GM12878 (cell line): ENCODE measurements around the gene RPL27A. TPM values are rescaled to one million over a fixed set of nuclear protein-coding genes. Genes with fewer than 3 reads are reported as not detected.

Experiments
- ATAC-seq: fragments of 200-7000 bp; cut with Tn5 transposase; 3 replicates; pipeline ENCODE4 v1.9.1; 2020; ENCODE audit warnings: mild to moderate bottlenecking, moderate library complexity
- BruUV-seq: library from RNA; stranded (reverse); fragments of 400-500 nt; replicated peaks from 2 replicates; lab custom pipeline; 2021; lab: Mats Ljungman, UMichigan
- CTCF ChIA-PET: fragments of 300-600 bp; sonication (Branson Sonifier 250); formaldehyde crosslinking; extraction: SDS; loops from one replicate; lab custom pipeline; 2021; ENCODE audit warnings: inconsistent platforms; lab: Yijun Ruan, JAX
- POLR2A ChIA-PET: fragments of 350-600 bp; formaldehyde crosslinking; extraction: SDS; loops from one replicate; lab custom pipeline; 2021; ENCODE audit warnings: inconsistent platforms; lab: Charles Lee
- RAD21 ChIA-PET: fragments of 300-600 bp; sonication (Branson Sonifier 250); formaldehyde crosslinking; loops from one replicate; lab custom pipeline; 2023; ENCODE audit warnings: antibody characterized with exemption; ENCODE audit not compliant: unreplicated experiment; lab: Charles Lee
- SMC1A ChIA-PET: fragments of 300-600 bp; sonication (Branson Sonifier 250); formaldehyde crosslinking; loops from one replicate; lab custom pipeline; 2023; ENCODE audit not compliant: unreplicated experiment, uncharacterized antibody; lab: Charles Lee
- DNase-seq: peaks from one replicate; pipeline ENCODE4 v3.0.0-alpha.2; 2011; ENCODE audit warnings: low read depth, low spot score
- FAIRE-seq: peaks from 3 replicates; lab custom pipeline; 2011; peaks lifted over from hg19 to GRCh38; lab: Jason Lieb, UNC
- H2AFZ ChIP-seq: 2 replicates; pipeline ENCODE4 v1.6.0; 2011; ENCODE audit warnings: low read depth, low read length, control low read depth; ENCODE audit not compliant: control insufficient read depth
- H3K27ac ChIP-seq: 2 replicates; pipeline ENCODE4 v1.5.1; 2011; ENCODE audit warnings: control low read depth; ENCODE audit not compliant: control insufficient read depth, insufficient read depth
- H3K27me3 ChIP-seq, 2 experiments: replicated peaks in 1 of 2; 2 replicates each; pipeline versions ENCODE4 v1.6.0 to v1.6.1; 2011; ENCODE audit warnings: low read length in 1 of 2; ENCODE audit not compliant: control insufficient read depth in 2 of 2, insufficient read depth in 2 of 2
- H3K36me3 ChIP-seq, 2 experiments: 2 replicates each; pipeline ENCODE4 v1.5.1; 2011; ENCODE audit warnings: low read length in 1 of 2; ENCODE audit not compliant: control insufficient read depth in 2 of 2, insufficient read depth in 2 of 2
- H3K4me1 ChIP-seq: 2 replicates; pipeline ENCODE4 v1.6.1; 2011; ENCODE audit warnings: mild to moderate bottlenecking, low read length, moderate library complexity, mixed read lengths; ENCODE audit not compliant: control insufficient read depth, insufficient read depth
- H3K4me2 ChIP-seq: 2 replicates; pipeline ENCODE4 v1.6.0; 2011; ENCODE audit warnings: control low read depth; ENCODE audit not compliant: control insufficient read depth, insufficient read depth
- H3K4me3 ChIP-seq: fragments of 200-600 bp; sonication (generic); 2 replicates; pipeline ENCODE4 v1.5.1; 2016
- H3K79me2 ChIP-seq: 2 replicates; pipeline ENCODE4 v1.6.0; 2011; ENCODE audit warnings: low read length; ENCODE audit not compliant: control insufficient read depth, insufficient read depth
- H3K9ac ChIP-seq: 2 replicates; pipeline ENCODE4 v1.8.0; 2011; ENCODE audit warnings: low read length, control low read depth, mixed read lengths; ENCODE audit not compliant: control insufficient read depth, insufficient read depth
- H3K9me3 ChIP-seq: replicated peaks from 3 replicates; pipeline ENCODE4 v1.5.1; 2011; ENCODE audit warnings: mild to moderate bottlenecking, low read length; ENCODE audit not compliant: control insufficient read depth, insufficient read depth
- H4K20me1 ChIP-seq: 2 replicates; pipeline ENCODE4 v1.6.0; 2011; ENCODE audit not compliant: control insufficient read depth, insufficient read depth
- CBX3 ChIP-seq: fragments of 200-600 bp; sonication (generic); IDR thresholded peaks from 2 replicates; pipeline ENCODE4 v1.6.1; 2016; ENCODE audit warnings: low read depth, borderline replicate concordance
- CREM ChIP-seq: IDR thresholded peaks from 2 replicates; pipeline ENCODE4 v1.6.1; 2014; ENCODE audit warnings: antibody characterized with exemption, low read depth
- EGR1 ChIP-seq, 2 experiments: IDR thresholded peaks; 1 replicate in 1 of 2; 2 replicates in 1 of 2; pipeline ENCODE4 v1.6.1; 2011 to 2012; ENCODE audit warnings: low read depth in 2 of 2, low read length in 2 of 2, borderline replicate concordance in 1 of 2, mild to moderate bottlenecking in 1 of 2, moderate library complexity in 1 of 2
- FOXK2 ChIP-seq: fragments of 450-650 bp; IDR thresholded peaks from 2 replicates; pipeline ENCODE4 v1.6.1; 2017; ENCODE audit warnings: mild to moderate bottlenecking, moderate library complexity
- GABPA ChIP-seq: IDR thresholded peaks from 2 replicates; pipeline ENCODE4 v1.6.1; 2014; ENCODE audit warnings: antibody characterized with exemption, low read depth, mild to moderate bottlenecking, inconsistent platforms
- HDAC2 ChIP-seq: fragments of 200-600 bp; sonication (generic); IDR thresholded peaks from 2 replicates; pipeline ENCODE4 v1.6.1; 2017
- NFXL1 ChIP-seq: fragments of 450-650 bp; IDR thresholded peaks from 2 replicates; pipeline ENCODE4 v1.6.1; 2017; ENCODE audit warnings: antibody characterized with exemption, mild to moderate bottlenecking, borderline replicate concordance
- PAX5 ChIP-seq: IDR thresholded peaks from 2 replicates; pipeline ENCODE4 v1.6.1; 2011; ENCODE audit warnings: low read depth, low read length, borderline replicate concordance
- SP1 ChIP-seq: IDR thresholded peaks from one replicate; pipeline ENCODE4 v1.6.1; 2011; ENCODE audit warnings: low read depth, low read length
- SREBF2 ChIP-seq: IDR thresholded peaks from 2 replicates; pipeline ENCODE4 v1.6.1; 2012; ENCODE audit warnings: mild to moderate bottlenecking, low read length
- WGBS: methylation state at CpG from one replicate; pipeline ENCODE4 v1.1.6; 2016; ENCODE audit warnings: low lambda C conversion rate; ENCODE audit not compliant: insufficient replicate concordance, insufficient coverage; ENCODE audit errors: missing lambda C conversion rate; 5-methylcytosine and 5-hydroxymethylcytosine counted together
- in situ Hi-C: fragments of 300-500 bp; cut with MboI; formaldehyde crosslinking; loops from 9 replicates; pipeline ENCODE4 v1.14.3; 2018; ENCODE audit warnings: mixed read lengths
- intact Hi-C: fragments of 100-400 bp; cut with micrococcal nuclease; formaldehyde crosslinking; loops from one replicate; pipeline ENCODE4 v1.14.2; 2022; ENCODE audit not compliant: unreplicated experiment
- polyA plus RNA-seq, 11 experiments: library from polyadenylated mRNA; depleted of rRNA in 4 of 11; unstranded in 6 of 11; stranded (reverse) in 5 of 11; fragments of >200 nt; fragmentation: Nextera tagmentation in 4 of 11; fragmentation: Illumina TruSeq in 1 of 11; extraction: Ambion mirVana in 4 of 11; extraction: Trizol in 1 of 11; gene quantifications; 1 replicate in 1 of 11; 2 replicates in 10 of 11; pipeline versions ENCODE4 v1.2.1 to v1.2.3, GENCODE V29; 2011 to 2016; ENCODE audit warnings: inconsistent platforms in 2 of 11, missing spikeins in 2 of 11, low read depth in 1 of 11
- total RNA-seq, 4 experiments: library from RNA; depleted of rRNA in 3 of 4; stranded (reverse); fragments of >200 nt in 3 of 4; fragmentation: Illumina TruSeq in 1 of 4; extraction: Trizol in 1 of 4; gene quantifications; 2 replicates each; pipeline versions ENCODE4 v1.2.1 to v1.2.3, GENCODE V29; 2013 to 2021
- TF ChIP-seq, protein P1 (sequence below): IDR thresholded peaks from 2 replicates; pipeline ENCODE4 v1.6.1; 2011; ENCODE audit warnings: low read depth, low read length, improper control_type of control experiment, borderline replicate concordance
- TF ChIP-seq, protein P2 (sequence below): IDR thresholded peaks from 2 replicates; pipeline ENCODE4 v1.6.1; 2011; ENCODE audit warnings: borderline replicate concordance, low read depth, mild to moderate bottlenecking, moderate library complexity, mixed read lengths, low read length; ENCODE audit not compliant: insufficient read depth; ENCODE audit errors: extremely low read length
- TF ChIP-seq, protein P3 (sequence below): fragments of 450-650 bp; IDR thresholded peaks from 2 replicates; pipeline ENCODE4 v1.6.1; 2017; ENCODE audit warnings: low read depth, mild to moderate bottlenecking, moderate library complexity
- TF ChIP-seq, protein P4 (sequence below): IDR thresholded peaks from 2 replicates; pipeline ENCODE4 v1.6.1; 2011; ENCODE audit warnings: low read depth, mild to moderate bottlenecking, low read length, moderate library complexity, borderline replicate concordance; ENCODE audit errors: extremely low read depth
- TF ChIP-seq, protein P5 (sequence below): fragments of 450-650 bp; IDR thresholded peaks from 2 replicates; pipeline ENCODE4 v1.6.1; 2014; ENCODE audit warnings: mild to moderate bottlenecking
- TF ChIP-seq, protein P6 (sequence below): fragments of 450-650 bp; IDR thresholded peaks from 2 replicates; pipeline ENCODE4 v1.6.1; 2017; ENCODE audit warnings: mild to moderate bottlenecking, moderate library complexity

RPL27A gene
- total and polyA plus RNA-seq, 10 of the 15 experiments (the other 5 are each of a cell fraction or from before 2014, with no cell fraction given), result 978 to 4,776 (median 1,959) TPM

DNA sequence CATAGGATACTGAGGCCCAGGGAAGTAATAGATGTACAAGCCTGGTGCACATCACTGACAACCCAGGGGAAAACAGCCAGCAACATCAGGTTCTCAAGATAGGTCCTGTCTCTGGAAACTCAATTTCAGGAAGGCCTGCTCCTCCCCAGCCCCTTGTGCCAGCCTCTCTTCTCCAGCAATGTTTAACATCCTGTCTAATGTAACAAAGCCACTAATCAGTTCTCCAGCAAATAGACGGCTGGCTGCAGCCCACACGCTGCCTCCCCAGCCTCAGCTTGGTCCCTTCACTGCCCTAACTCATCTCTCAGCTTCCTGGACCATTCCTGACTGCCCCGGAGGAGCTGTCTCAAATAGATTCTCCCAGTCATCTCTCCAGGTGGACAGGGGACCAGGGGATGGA is 37.8 kb downstream of the RPL27A start:
- ChIA-PET CTCF (interaction anchor here (0.7 to 2.0 kb wide), 2 partner anchors 11 to 310 kb away, joined by 3 to 4 read pairs; no protein-coding TSS in a partner anchor), SMC1A (interaction anchor here (1.1 kb wide), 1 partner anchor 9 kb away, joined by 4 read pairs; no protein-coding TSS in a partner anchor), RAD21 (no interaction called here), POLR2A (no interaction called here)
- WGBS, result 32% methylated on average over 3 of the region's 3 CpGs
- no peak overlapping the region for H2AFZ ChIP-seq
- no peaks in the 10 kb centered on the region for H3K79me2 ChIP-seq
- FAIRE-seq, result no peak
- intact Hi-C loops (no loop called here), in situ Hi-C loops (no loop called here)
- ATAC-seq, result no peak
- no peak overlapping the region for H3K27ac ChIP-seq
- no peaks in the 10 kb centered on the region for H3K36me3 ChIP-seq
- DNase-seq, result no peak
- H3K27me3 ChIP-seq, result no peaks in the 10 kb centered on the region
- no peak overlapping the region for H3K9ac ChIP-seq
- no peaks in the 10 kb centered on the region for H4K20me1 ChIP-seq
- H3K9me3 ChIP-seq, result no peaks in the 10 kb centered on the region
- no peak overlapping the region for H3K4me3 ChIP-seq
- BruUV-seq, result no TSS peak
- peaks cover 6% of the 10 kb centered on the region for H3K4me1 ChIP-seq
- no peak overlapping the region for H3K4me2 ChIP-seq
- TF ChIP-seq GABPA (no peak), EGR1 (IDR thresholded peaks at IDR 0.05; ENCODE audit: borderline replicate concordance in 1 of 2, low read depth in 2 of 2, low read length in 2 of 2) (no peak), FOXK2 (no peak), SP1 (no peak), SREBF2 (no peak), PAX5 (no peak), CREM (no peak), NFXL1 (no peak), CBX3 (no peak), HDAC2 (no peak)
- TF ChIP-seq, protein P1, sequence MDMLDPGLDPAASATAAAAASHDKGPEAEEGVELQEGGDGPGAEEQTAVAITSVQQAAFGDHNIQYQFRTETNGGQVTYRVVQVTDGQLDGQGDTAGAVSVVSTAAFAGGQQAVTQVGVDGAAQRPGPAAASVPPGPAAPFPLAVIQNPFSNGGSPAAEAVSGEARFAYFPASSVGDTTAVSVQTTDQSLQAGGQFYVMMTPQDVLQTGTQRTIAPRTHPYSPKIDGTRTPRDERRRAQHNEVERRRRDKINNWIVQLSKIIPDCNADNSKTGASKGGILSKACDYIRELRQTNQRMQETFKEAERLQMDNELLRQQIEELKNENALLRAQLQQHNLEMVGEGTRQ, result no peak
- TF ChIP-seq, protein P2, sequence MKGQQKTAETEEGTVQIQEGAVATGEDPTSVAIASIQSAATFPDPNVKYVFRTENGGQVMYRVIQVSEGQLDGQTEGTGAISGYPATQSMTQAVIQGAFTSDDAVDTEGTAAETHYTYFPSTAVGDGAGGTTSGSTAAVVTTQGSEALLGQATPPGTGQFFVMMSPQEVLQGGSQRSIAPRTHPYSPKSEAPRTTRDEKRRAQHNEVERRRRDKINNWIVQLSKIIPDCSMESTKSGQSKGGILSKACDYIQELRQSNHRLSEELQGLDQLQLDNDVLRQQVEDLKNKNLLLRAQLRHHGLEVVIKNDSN, result no peak
- TF ChIP-seq, protein P3, sequence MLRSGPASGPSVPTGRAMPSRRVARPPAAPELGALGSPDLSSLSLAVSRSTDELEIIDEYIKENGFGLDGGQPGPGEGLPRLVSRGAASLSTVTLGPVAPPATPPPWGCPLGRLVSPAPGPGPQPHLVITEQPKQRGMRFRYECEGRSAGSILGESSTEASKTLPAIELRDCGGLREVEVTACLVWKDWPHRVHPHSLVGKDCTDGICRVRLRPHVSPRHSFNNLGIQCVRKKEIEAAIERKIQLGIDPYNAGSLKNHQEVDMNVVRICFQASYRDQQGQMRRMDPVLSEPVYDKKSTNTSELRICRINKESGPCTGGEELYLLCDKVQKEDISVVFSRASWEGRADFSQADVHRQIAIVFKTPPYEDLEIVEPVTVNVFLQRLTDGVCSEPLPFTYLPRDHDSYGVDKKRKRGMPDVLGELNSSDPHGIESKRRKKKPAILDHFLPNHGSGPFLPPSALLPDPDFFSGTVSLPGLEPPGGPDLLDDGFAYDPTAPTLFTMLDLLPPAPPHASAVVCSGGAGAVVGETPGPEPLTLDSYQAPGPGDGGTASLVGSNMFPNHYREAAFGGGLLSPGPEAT, result no peak
- TF ChIP-seq, protein P4, sequence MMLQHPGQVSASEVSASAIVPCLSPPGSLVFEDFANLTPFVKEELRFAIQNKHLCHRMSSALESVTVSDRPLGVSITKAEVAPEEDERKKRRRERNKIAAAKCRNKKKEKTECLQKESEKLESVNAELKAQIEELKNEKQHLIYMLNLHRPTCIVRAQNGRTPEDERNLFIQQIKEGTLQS, result no peak
- TF ChIP-seq, protein P5, sequence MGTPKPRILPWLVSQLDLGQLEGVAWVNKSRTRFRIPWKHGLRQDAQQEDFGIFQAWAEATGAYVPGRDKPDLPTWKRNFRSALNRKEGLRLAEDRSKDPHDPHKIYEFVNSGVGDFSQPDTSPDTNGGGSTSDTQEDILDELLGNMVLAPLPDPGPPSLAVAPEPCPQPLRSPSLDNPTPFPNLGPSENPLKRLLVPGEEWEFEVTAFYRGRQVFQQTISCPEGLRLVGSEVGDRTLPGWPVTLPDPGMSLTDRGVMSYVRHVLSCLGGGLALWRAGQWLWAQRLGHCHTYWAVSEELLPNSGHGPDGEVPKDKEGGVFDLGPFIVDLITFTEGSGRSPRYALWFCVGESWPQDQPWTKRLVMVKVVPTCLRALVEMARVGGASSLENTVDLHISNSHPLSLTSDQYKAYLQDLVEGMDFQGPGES, result no peak
- TF ChIP-seq, protein P6, sequence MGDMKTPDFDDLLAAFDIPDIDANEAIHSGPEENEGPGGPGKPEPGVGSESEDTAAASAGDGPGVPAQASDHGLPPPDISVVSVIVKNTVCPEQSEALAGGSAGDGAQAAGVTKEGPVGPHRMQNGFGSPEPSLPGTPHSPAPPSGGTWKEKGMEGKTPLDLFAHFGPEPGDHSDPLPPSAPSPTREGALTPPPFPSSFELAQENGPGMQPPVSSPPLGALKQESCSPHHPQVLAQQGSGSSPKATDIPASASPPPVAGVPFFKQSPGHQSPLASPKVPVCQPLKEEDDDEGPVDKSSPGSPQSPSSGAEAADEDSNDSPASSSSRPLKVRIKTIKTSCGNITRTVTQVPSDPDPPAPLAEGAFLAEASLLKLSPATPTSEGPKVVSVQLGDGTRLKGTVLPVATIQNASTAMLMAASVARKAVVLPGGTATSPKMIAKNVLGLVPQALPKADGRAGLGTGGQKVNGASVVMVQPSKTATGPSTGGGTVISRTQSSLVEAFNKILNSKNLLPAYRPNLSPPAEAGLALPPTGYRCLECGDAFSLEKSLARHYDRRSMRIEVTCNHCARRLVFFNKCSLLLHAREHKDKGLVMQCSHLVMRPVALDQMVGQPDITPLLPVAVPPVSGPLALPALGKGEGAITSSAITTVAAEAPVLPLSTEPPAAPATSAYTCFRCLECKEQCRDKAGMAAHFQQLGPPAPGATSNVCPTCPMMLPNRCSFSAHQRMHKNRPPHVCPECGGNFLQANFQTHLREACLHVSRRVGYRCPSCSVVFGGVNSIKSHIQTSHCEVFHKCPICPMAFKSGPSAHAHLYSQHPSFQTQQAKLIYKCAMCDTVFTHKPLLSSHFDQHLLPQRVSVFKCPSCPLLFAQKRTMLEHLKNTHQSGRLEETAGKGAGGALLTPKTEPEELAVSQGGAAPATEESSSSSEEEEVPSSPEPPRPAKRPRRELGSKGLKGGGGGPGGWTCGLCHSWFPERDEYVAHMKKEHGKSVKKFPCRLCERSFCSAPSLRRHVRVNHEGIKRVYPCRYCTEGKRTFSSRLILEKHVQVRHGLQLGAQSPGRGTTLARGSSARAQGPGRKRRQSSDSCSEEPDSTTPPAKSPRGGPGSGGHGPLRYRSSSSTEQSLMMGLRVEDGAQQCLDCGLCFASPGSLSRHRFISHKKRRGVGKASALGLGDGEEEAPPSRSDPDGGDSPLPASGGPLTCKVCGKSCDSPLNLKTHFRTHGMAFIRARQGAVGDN, result no peak
